HG03520 (cell line): Measurements from ENCODE around the gene APLF.
"Not testable (repeated sequence)": the region's sequence is repeated elsewhere in the genome, so short reads cannot be mapped to it uniquely, and the experiment has no call there.

Experiments
- ATAC-seq: cut with Tn5 transposase; IDR thresholded peaks from one replicate; pipeline ENCODE4 v1.9.1; 2021; ENCODE audit warnings: mild to moderate bottlenecking, moderate library complexity; ENCODE audit not compliant: unreplicated experiment

The APLF gene

GRCh38 chr2:68570434-68570833 is 103.0 kb downstream of the APLF start:
- ATAC-seq, result not testable (repeated sequence)

GRCh38 chr2:68574202-68574791 is 106.9 kb downstream of the APLF start:
- no peak for ATAC-seq

GRCh38 chr2:68577183-68577582 is 109.8 kb downstream of the APLF start:
- ATAC-seq, result no peak

GRCh38 chr2:68579689-68580088 is 112.3 kb downstream of the APLF start:
- ATAC-seq, result no peak

- no peak for ATAC-seq
Measured at GRCh38 chr2:68588589-68588988, 121.2 kb downstream of the APLF start.

GRCh38 chr2:68589963-68590362 is 122.6 kb downstream of the APLF start:
- no peak for ATAC-seq

- no peak for ATAC-seq
Measured at GRCh38 chr2:68590702-68591101, 123.3 kb downstream of the APLF start.

GRCh38 chr2:68591225-68591624 is 123.8 kb downstream of the APLF start:
- no peak for ATAC-seq

- ATAC-seq, result no peak
Measured at GRCh38 chr2:68594041-68594440, 126.7 kb downstream of the APLF start.

GRCh38 chr2:68594674-68595492 is 127.5 kb downstream of the APLF start:
- ATAC-seq, result no peak

GRCh38 chr2:68595493-68595785 is 128.1 kb downstream of the APLF start:
- ATAC-seq, result not testable (repeated sequence)

GRCh38 chr2:68600495-68600894 is 133.1 kb downstream of the APLF start:
- not testable (repeated sequence) for ATAC-seq

- no peak for ATAC-seq
Measured at GRCh38 chr2:68603059-68603458, 135.7 kb downstream of the APLF start.

GRCh38 chr2:68604077-68604476 is 136.7 kb downstream of the APLF start:
- no peak for ATAC-seq

- ATAC-seq, result no peak
Measured at GRCh38 chr2:68605939-68606338, 138.6 kb downstream of the APLF start.

- ATAC-seq, result no peak
Measured at GRCh38 chr2:68606759-68607158, 139.4 kb downstream of the APLF start.

GRCh38 chr2:68607837-68608236 is 140.5 kb downstream of the APLF start:
- ATAC-seq, result no peak

- no peak for ATAC-seq
Measured at GRCh38 chr2:68612765-68613519, 145.6 kb downstream of the APLF start.

- no peak for ATAC-seq
Measured at GRCh38 chr2:68620772-68621171, 153.4 kb downstream of the APLF start.

- no peak for ATAC-seq
Measured at GRCh38 chr2:68623820-68624219, 156.4 kb downstream of the APLF start.

GRCh38 chr2:68627615-68628014 is 160.2 kb downstream of the APLF start:
- no peak for ATAC-seq
